HepG2 (cell line): ENCODE results near the gene RGS19. TPM values are rescaled to one million over a fixed set of nuclear protein-coding genes. Genes with fewer than 3 reads are reported as not detected.

Source experiments
- ADNP ChIP-seq: sonication (generic); formaldehyde crosslinking; IDR thresholded peaks from 2 replicates; pipeline ENCODE4 v1.4.0; 2020; ENCODE audit warnings: missing genetic modification reagents
- ATF4 ChIP-seq, 2 experiments: fragments of 450-650 bp in 1 of 2; sonication (generic) in 1 of 2; formaldehyde crosslinking; IDR thresholded peaks; 2 replicates each; pipeline versions ENCODE4 v1.5.0 to v1.8.0; 2020 to 2022; ENCODE audit warnings: mild to moderate bottlenecking in 1 of 2, missing genetic modification reagents in 1 of 2
- CCAR2 ChIP-seq: fragments of 200-400 bp; formaldehyde crosslinking; optimal IDR thresholded peaks from 2 replicates; pipeline ENCODE3; 2018; ENCODE audit warnings: low read depth, mild to moderate bottlenecking, low read length, moderate library complexity
- ELF1 ChIP-seq: sonication (generic); formaldehyde crosslinking; IDR thresholded peaks from 2 replicates; pipeline ENCODE4 v1.4.0; 2020; ENCODE audit warnings: missing genetic modification reagents
- ESRRA ChIP-seq: sonication (generic); formaldehyde crosslinking; IDR thresholded peaks from 2 replicates; pipeline ENCODE4 v1.5.1; 2020; ENCODE audit warnings: mild to moderate bottlenecking, low read depth, missing genetic modification reagents
- GTF3A ChIP-seq: sonication (generic); formaldehyde crosslinking; conservative IDR thresholded peaks from 2 replicates; pipeline ENCODE4 v1.4.0; 2020; ENCODE audit warnings: mild to moderate bottlenecking, missing genetic modification reagents
- KLF6 ChIP-seq: IDR thresholded peaks from 2 replicates; pipeline ENCODE4 v1.8.0; 2016; ENCODE audit warnings: missing biosample characterization, missing genetic modification reagents
- MNT ChIP-seq: fragments of 450-650 bp; IDR thresholded peaks from 2 replicates; pipeline ENCODE4 v1.6.1; 2016
- MTERF4 ChIP-seq: sonication (generic); formaldehyde crosslinking; IDR thresholded peaks from 2 replicates; pipeline ENCODE4 v1.8.0; 2023; ENCODE audit warnings: mild to moderate bottlenecking, missing genetic modification reagents
- MZF1 ChIP-seq: sonication (generic); formaldehyde crosslinking; IDR thresholded peaks from 2 replicates; pipeline ENCODE4 v1.8.1; 2023; ENCODE audit warnings: mild to moderate bottlenecking, missing genetic modification reagents, borderline replicate concordance
- NFIC ChIP-seq: IDR thresholded peaks from 2 replicates; pipeline ENCODE4 v1.6.1; 2012; ENCODE audit warnings: mild to moderate bottlenecking, low read length, inconsistent platforms
- NFKB2 ChIP-seq: sonication (generic); formaldehyde crosslinking; IDR thresholded peaks from 2 replicates; pipeline ENCODE4 v1.4.0; 2020; ENCODE audit warnings: missing genetic modification reagents, borderline replicate concordance
- PPARG ChIP-seq: conservative IDR thresholded peaks from 2 replicates; pipeline ENCODE4 v1.6.1; 2016; ENCODE audit warnings: missing biosample characterization, missing genetic modification reagents
- RARA ChIP-seq: IDR thresholded peaks from 2 replicates; pipeline ENCODE4 v1.6.1; 2016; ENCODE audit warnings: missing genetic modification reagents, missing compliant biosample characterization
- ZBTB33 ChIP-seq: sonication (generic); formaldehyde crosslinking; IDR thresholded peaks from 2 replicates; pipeline ENCODE4 v1.4.0; 2020; ENCODE audit warnings: missing genetic modification reagents
- ZNF101 ChIP-seq: sonication (generic); formaldehyde crosslinking; IDR thresholded peaks from 2 replicates; pipeline ENCODE4 v1.4.0; 2020; ENCODE audit warnings: mild to moderate bottlenecking, low read depth, missing genetic modification reagents, borderline replicate concordance
- ZNF280D ChIP-seq: sonication (generic); formaldehyde crosslinking; IDR thresholded peaks from 2 replicates; pipeline ENCODE4 v1.5.1; 2020; ENCODE audit warnings: mild to moderate bottlenecking, missing genetic modification reagents
- ZNF317 ChIP-seq: sonication (generic); formaldehyde crosslinking; IDR thresholded peaks from 2 replicates; pipeline ENCODE4 v1.5.0; 2020; ENCODE audit warnings: mild to moderate bottlenecking, missing genetic modification reagents
- ZNF460 ChIP-seq: sonication (generic); formaldehyde crosslinking; IDR thresholded peaks from 2 replicates; pipeline ENCODE4 v1.5.1; 2020; ENCODE audit warnings: missing genetic modification reagents, mild to moderate bottlenecking, borderline replicate concordance
- ZNF513 ChIP-seq: sonication (generic); formaldehyde crosslinking; conservative IDR thresholded peaks from 2 replicates; pipeline ENCODE4 v1.5.0; 2020; ENCODE audit warnings: missing genetic modification reagents
- ZNF724P ChIP-seq: sonication (generic); formaldehyde crosslinking; IDR thresholded peaks from 2 replicates; pipeline ENCODE4 v1.8.0; 2022; ENCODE audit warnings: missing genetic modification reagents, borderline replicate concordance
- polyA plus RNA-seq, 8 experiments: library from polyadenylated mRNA; depleted of rRNA in 3 of 8; stranded (reverse) in 7 of 8; unstranded in 1 of 8; fragments of >200 nt; fragmentation: Illumina TruSeq in 4 of 8; extraction: Trizol in 4 of 8; gene quantifications; 2 replicates each; pipeline versions ENCODE4 v1.2.1 to v1.2.3, GENCODE V29; 2011 to 2016; ENCODE audit warnings: low read depth in 4 of 8, missing spikeins in 1 of 8, mixed read lengths in 1 of 8; ENCODE audit not compliant: insufficient read depth in 1 of 8
- total RNA-seq, 5 experiments: library from RNA; depleted of rRNA; stranded (reverse); fragments of >200 nt; fragmentation: Illumina TruSeq; extraction: Trizol; gene quantifications; 2 replicates each; pipeline ENCODE4 v1.2.3, GENCODE V29; 2016; ENCODE audit warnings: low read depth in 1 of 5

The RGS19 gene
- total and polyA plus RNA-seq, 2 of the 13 experiments (the other 11 are each of a cell fraction or from before 2014, with no cell fraction given) = 10.7 to 11.9 TPM

GRCh38 chr20:64055396-64055892 is 23.9 kb downstream of the RGS19 start (continued):
- 0 out of 2 replicates have a peak, but pooled peaks have one; percentile 15 for TF ChIP-seq ZNF280D (CRISPR knock-in tag)
- TF ChIP-seq MNT = peak; percentile 45; the same call in 1 of the 2 replicates
- TF ChIP-seq CCAR2 = no peak
- no peak for TF ChIP-seq ZNF101 (CRISPR knock-in tag)
- TF ChIP-seq PPARG (CRISPR knock-in tag) = no peak
- no peak for TF ChIP-seq GTF3A (CRISPR knock-in tag)
- no peak for TF ChIP-seq ZNF724P (CRISPR knock-in tag)
- no peak for TF ChIP-seq ELF1 (CRISPR knock-in tag)
- no peak for TF ChIP-seq NFIC
- no peak for TF ChIP-seq NFKB2
- peak; percentile 28; the same call in 1 of the 2 replicates for TF ChIP-seq ZNF317
- TF ChIP-seq ATF4 (CRISPR knock-in tag; IDR thresholded peaks at IDR 0.05) = no peak
- TF ChIP-seq KLF6 (CRISPR knock-in tag) = no peak
- no peak for TF ChIP-seq ESRRA
- no peak for TF ChIP-seq MZF1
- no peak for TF ChIP-seq RARA (CRISPR knock-in tag)
- TF ChIP-seq ZBTB33 (CRISPR knock-in tag) = no peak
- TF ChIP-seq ADNP (CRISPR knock-in tag) = peak; percentile 87
- no peak for TF ChIP-seq MTERF4 (CRISPR knock-in tag)
- TF ChIP-seq ZNF460 (CRISPR knock-in tag) = no peak
- no peak for TF ChIP-seq ZNF513
